Mesothelial cell of epicardium (in vitro differentiated cells): Measurements from ENCODE around the gene FAM222A. TPM values are rescaled to one million over a fixed set of nuclear protein-coding genes. Genes with fewer than 3 reads are reported as not detected.

ENCODE experiments used
- DNase-seq, 2 experiments: peaks; one replicate each; pipeline ENCODE4 v3.0.0; 2021; ENCODE audit warnings: low spot score in 2 of 2; ENCODE audit not compliant: unreplicated experiment in 2 of 2
- H3K27ac Mint-ChIP-seq: 2 replicates; pipeline ENCODE4 v1.8.0; 2021; ENCODE audit warnings: mixed read lengths
- H3K27me3 Mint-ChIP-seq: 2 replicates; pipeline ENCODE4 v1.8.0; 2021; ENCODE audit warnings: low read depth, mixed read lengths
- H3K36me3 Mint-ChIP-seq: 2 replicates; pipeline ENCODE4 v1.8.0; 2021; ENCODE audit warnings: mixed read lengths
- H3K4me1 Mint-ChIP-seq: 2 replicates; pipeline ENCODE4 v1.8.0; 2021; ENCODE audit warnings: mixed read lengths
- H3K4me3 Mint-ChIP-seq: 2 replicates; pipeline ENCODE4 v1.8.0; 2021; ENCODE audit warnings: mild to moderate bottlenecking, moderate library complexity, mixed read lengths
- H3K9me3 Mint-ChIP-seq: 2 replicates; pipeline ENCODE4 v1.8.0; 2021; ENCODE audit warnings: mixed read lengths
- CTCF ChIP-seq: fragments of 200-600 bp; sonication (generic); IDR thresholded peaks from one replicate; pipeline ENCODE4 v1.5.0; 2021; ENCODE audit warnings: antibody characterized with exemption; ENCODE audit not compliant: unreplicated experiment
- total RNA-seq: library from RNA; stranded (reverse); gene quantifications from 3 replicates; pipeline ENCODE4 v1.2.1, GENCODE V29; 2021

Gene FAM222A
- total RNA-seq, 1 donor from 2014 or later = 1.1 TPM

GRCh38 chr12:109685574-109686447, 27.8 kb upstream of the FAM222A start:
- no peak for TF ChIP-seq CTCF
- DNase-seq = no peak
- no peak overlapping the region for H3K27ac Mint-ChIP-seq
- H3K4me3 Mint-ChIP-seq = no peak overlapping the region
- H3K9me3 Mint-ChIP-seq = no peaks in the 10 kb centered on the region
- no peaks in the 10 kb centered on the region for H3K4me1 Mint-ChIP-seq
- peaks cover 41% of the 10 kb centered on the region for H3K27me3 Mint-ChIP-seq
- H3K36me3 Mint-ChIP-seq = no peaks in the 10 kb centered on the region

DNA sequence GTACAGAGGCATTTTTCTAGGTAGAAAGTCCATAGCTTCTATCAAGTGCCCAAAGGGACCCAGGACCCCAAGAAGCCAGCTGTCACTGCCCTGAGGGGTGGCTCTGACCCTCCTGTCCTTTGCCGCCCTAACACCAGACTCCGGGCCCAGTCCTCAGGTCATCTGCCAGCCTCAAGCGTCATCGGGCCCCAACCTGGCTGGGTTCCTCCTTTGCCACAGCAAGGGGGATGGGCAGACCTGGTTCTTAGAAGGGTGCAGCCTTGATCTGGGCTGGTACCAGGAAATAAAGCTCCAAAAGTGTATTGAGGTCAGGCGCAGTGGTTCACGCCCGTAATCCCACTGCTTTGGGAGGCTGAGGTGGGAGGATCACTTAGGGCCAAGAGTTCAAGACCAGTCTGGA, 27.1 kb upstream of the FAM222A start:
- no peaks in the 10 kb centered on the region for H3K36me3 Mint-ChIP-seq
- H3K4me3 Mint-ChIP-seq = no peak overlapping the region
- H3K4me1 Mint-ChIP-seq = no peaks in the 10 kb centered on the region
- DNase-seq = no peak
- H3K9me3 Mint-ChIP-seq = no peaks in the 10 kb centered on the region
- TF ChIP-seq CTCF = no peak
- H3K27me3 Mint-ChIP-seq = peaks cover 43% of the 10 kb centered on the region
- no peak overlapping the region for H3K27ac Mint-ChIP-seq

DNA sequence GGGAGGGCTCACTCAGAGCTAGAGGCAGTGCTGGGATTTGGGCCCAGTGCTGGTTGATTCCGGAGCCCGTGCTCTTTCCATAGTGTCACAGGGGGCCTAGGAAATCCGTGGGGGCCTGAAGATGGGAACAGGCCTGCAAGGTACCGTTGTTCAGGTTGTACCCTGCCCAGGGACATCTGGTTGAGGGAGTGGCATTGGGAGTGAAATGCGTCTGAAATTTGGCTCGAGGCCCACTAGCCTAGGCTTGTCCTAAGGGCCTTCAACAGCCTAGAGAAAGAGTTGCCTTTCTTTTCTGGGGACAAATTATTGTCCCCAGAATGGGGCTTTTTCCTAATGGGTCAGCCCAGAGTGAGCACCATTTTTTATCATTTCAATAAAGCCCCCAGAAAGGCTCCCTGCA, 26.4 kb upstream of the FAM222A start:
- Mint-ChIP-seq H3K9me3 (no peaks in the 10 kb centered on the region), H3K27ac (no peak overlapping the region), H3K4me1 (no peaks in the 10 kb centered on the region), H3K4me3 (no peak overlapping the region), H3K36me3 (no peaks in the 10 kb centered on the region), H3K27me3 (peaks cover 46% of the 10 kb centered on the region)
- TF ChIP-seq CTCF = no peak
- DNase-seq = no peak

GRCh38 chr12:109689426-109689825, 24.2 kb upstream of the FAM222A start:
- H3K4me1 Mint-ChIP-seq = peaks cover 6% of the 10 kb centered on the region
- no peak overlapping the region for H3K4me3 Mint-ChIP-seq
- no peaks in the 10 kb centered on the region for H3K36me3 Mint-ChIP-seq
- TF ChIP-seq CTCF = no peak
- DNase-seq = no peak
- no peak overlapping the region for H3K27ac Mint-ChIP-seq
- no peaks in the 10 kb centered on the region for H3K9me3 Mint-ChIP-seq
- H3K27me3 Mint-ChIP-seq = peaks cover 47% of the 10 kb centered on the region

DNA sequence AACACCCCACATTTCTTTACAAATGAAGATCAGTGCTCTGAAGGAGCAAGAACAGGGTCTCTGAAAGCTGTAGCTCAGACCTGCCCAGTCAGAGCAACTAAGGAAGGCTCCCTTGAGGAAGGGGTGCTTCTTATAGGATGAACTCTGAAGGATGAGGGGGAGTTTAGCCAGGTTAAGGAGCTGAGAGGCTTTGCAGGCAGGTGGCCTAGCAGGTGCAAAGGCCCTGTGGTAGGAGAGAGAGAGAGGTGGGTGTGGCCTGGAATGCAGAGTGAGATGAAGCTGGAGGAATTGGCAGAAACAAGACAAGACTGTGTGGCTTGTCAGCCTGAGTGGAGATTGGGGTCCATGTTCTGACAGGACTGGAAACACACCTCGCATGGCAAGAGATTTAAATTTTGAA, 20.5 kb upstream of the FAM222A start:
- peaks cover 9% of the 10 kb centered on the region for H3K4me1 Mint-ChIP-seq
- peaks cover 41% of the 10 kb centered on the region for H3K27me3 Mint-ChIP-seq
- H3K36me3 Mint-ChIP-seq = no peaks in the 10 kb centered on the region
- DNase-seq = no peak
- H3K4me3 Mint-ChIP-seq = no peak overlapping the region
- no peak overlapping the region for H3K27ac Mint-ChIP-seq
- no peak for TF ChIP-seq CTCF
- H3K9me3 Mint-ChIP-seq = no peaks in the 10 kb centered on the region
